HG02970 (cell line): Measurements from ENCODE around the gene ITGB6.
A peak's percentile ranks its signal among the peaks of the same experiment; 100 is the strongest.

Source experiments
- ATAC-seq: cut with Tn5 transposase; IDR thresholded peaks from one replicate; pipeline ENCODE4 v1.9.1; 2021; ENCODE audit warnings: mild to moderate bottlenecking, moderate library complexity, moderate number of reproducible peaks; ENCODE audit not compliant: unreplicated experiment, low FRiP score

Gene ITGB6

GRCh38 chr2:160199683-160200389 lies at the start of gene ITGB6:
Gene ITGB6 (minus strand): TSS chr2:160200272. CDS start chr2:160200063, 209 bp downstream.
- no peak for ATAC-seq

GRCh38 chr2:160247296-160248035 lies 47.4 kb upstream of the ITGB6 start:
- no peak for ATAC-seq

DNA sequence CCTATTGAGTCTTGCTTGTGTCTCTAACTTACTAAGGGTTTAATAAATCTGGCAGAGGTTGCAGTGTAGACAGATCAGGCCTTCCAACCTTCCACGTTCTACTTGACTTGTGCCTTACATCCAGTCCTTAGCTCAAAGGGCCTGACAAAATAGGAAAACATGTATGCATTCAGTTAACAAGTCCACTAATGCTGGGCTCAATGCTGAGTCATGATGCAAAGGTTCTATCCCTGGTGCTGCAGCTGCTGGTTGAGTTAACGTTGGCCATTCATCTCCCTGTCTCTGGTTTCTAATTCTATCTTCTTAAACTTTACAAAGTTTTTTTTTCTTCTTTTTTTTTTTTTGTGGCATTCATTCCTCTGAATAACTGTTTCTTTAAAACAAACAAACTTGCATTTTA lies 46.3 kb upstream of the ITGB6 start:
- ATAC-seq: no peak

DNA sequence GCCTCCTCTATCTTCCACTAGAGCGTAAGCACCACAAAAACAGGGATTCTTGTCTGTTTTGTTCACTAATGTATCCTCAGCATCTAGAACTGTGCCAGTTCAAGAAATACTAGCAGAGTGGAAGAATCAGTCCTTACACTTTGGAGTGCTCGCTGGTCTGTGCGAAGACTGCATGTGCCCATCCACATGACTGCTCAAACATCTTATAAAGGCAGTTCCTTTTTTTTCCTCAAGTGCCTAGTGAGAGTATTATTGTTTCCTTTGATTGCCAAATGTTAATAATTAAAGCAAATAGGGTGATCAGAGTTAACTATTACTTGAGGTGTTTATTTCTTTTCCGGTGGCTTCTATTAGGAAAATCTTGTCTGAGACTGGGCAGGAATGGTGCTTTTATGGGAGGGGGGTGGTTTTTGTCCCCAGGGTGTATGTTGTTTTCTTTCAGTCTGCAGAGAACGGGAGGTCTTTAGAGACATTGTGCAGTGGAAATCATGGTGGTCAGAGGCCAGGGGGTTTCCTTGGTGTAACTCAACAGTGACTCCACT lies 45.6 kb upstream of the ITGB6 start:
- ATAC-seq: no peak

DNA sequence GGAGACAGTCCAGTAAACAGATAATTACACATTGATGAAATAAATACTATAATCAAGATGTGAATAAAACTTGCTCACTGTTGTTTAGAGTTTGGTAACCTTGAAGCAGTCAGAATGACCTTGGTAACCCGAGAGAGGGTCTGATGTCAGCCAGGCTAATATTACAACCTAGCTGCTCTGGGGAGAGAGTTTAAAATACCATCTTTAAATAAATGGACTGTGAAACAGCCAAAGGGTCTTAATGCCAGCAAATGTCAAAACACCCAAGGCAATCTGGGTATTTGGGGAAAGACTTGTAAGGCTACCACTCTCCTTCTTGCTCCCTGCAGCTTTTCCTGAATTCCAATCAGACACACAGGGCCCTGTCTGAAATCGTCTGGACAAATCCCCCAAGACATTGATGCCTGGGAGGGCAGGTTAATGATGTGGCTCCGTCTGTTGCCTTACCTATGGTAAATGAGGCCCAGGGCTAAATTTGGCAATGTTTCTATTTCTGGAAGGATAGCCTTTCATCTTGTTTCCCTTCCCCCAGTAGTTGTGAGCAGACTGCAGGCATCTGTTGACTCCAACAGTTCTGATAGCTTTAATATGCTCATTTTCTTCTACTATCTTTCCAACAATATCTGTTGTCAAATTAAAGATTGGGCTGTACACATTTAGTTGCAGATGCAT lies 43.0 kb upstream of the ITGB6 start:
- ATAC-seq: no peak

DNA sequence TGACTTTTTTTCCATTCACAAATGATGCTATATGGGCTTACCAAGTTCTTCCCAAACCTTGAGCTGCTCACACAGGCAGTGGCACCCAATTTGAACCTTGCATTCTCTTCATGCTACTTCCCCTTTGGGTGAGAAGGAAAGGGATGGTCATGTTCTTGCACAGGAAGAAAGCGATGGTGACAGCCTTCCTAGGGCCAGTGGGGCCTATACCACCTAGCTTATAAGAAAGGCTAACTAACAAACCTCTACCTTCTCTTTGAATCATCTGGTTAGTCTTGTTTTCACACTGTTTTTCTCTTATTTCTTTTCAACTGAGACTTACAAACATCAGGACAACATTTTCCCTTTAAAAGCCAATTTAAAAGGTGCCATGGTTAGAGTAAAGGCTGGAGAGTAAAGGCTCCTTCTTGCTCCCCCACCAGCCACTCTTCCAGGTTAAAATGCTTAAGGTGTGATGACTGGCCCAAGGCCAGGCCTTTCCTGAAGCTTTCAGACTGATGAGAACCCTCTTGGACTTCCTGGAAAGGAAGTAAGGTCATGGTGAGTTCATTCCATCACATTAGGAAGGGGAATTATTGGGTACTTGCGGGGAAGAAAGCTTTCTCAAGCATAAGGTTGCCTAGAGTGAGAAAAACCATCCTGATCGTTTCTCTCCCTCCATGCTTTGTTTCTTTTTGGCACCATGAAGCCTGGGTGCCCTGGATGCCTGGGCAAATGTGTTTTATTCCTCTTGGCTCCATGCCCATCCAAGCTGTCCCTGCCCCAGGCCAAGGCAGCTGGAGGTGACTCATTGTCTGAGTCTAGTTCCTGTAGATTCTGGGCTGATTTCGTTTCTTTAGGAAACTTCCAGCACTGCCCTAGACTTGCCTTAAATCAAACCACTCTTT lies 41.4 kb upstream of the ITGB6 start:
- no peak for ATAC-seq

GRCh38 chr2:160239436-160239835 lies 39.4 kb upstream of the ITGB6 start:
- no peak for ATAC-seq

DNA sequence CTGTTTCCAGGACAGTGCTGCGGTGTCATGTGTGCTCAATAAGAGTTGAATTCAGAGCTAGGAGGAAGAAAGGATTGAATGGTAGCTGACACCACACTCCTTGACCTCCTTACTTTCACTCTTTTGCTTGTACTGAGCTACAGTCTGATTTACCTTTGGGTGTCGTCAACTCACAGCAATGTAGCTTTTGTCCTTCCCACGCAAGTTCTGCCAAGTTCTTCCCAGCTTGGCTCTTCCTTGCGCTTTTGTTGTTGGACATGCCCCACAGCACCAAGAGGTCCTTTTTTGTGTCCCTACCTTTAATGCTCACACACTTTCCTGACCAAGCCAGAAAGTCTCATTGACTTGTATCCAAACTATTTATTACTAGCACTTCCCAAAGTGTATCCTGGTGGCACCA lies 38.3 kb upstream of the ITGB6 start:
- ATAC-seq: no peak

DNA sequence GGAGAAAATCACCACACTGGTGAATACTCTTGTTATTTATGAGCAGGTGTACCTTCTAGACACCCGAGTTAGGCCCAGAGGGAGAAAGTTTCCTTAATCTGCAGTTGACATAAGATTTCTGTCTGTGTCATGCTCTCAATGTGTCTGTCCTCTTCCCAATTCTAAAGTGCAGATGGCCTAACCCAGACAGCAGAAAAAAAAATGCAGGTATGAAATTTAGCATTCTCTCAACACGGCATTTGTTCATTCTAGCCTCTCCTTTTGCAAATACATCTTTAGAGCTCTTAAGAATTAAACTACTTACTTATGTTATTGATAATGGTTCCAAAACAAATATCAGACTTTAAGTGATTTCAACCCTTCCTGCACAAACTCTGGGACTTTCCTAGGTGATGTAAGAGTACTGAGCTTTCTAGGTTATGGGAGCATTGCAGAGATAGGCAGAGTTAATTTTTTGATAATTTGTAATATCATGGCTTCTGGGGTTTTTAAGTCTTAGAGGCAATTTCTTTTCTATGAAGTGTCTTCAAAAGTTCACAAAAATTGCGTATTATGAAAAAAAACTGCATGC lies 32.9 kb upstream of the ITGB6 start:
- no peak for ATAC-seq

- ATAC-seq: no peak
These were observed 29.5 kb upstream of the ITGB6 start for GRCh38 chr2:160229591-160229990.

GRCh38 chr2:160228141-160228917 lies 28.3 kb upstream of the ITGB6 start:
- no peak for ATAC-seq

GRCh38 chr2:160227293-160227915 lies 27.3 kb upstream of the ITGB6 start:
- ATAC-seq: no peak

GRCh38 chr2:160226367-160226766 lies 26.3 kb upstream of the ITGB6 start:
- no peak for ATAC-seq

- no peak for ATAC-seq
These were observed 25.6 kb upstream of the ITGB6 start for GRCh38 chr2:160225722-160226121.

- peak; percentile 2 for ATAC-seq
These were observed 24.4 kb upstream of the ITGB6 start for GRCh38 chr2:160224507-160224906.

GRCh38 chr2:160224060-160224459 lies 24.0 kb upstream of the ITGB6 start:
- ATAC-seq: peak; percentile 94

DNA sequence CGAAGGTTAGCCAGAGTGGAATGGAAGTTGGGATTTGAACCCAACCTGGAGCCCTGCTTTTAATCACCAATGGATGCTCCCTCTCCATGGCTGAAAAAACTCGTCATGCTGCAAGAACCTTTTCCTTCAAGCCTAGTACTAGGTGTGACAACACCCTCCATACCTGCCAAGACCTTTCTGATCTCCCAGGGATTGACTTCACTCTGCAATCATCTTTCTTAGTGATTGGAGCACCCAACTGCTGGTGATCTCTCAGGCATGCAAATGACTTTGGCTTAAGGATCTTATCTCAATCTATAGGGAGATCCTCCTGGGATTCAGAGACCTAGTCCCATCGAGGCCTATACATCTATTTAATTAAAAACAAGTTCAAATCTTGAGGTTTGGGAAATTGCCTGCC lies 23.5 kb upstream of the ITGB6 start:
- ATAC-seq: no peak

- no peak for ATAC-seq
These were observed 22.6 kb upstream of the ITGB6 start for GRCh38 chr2:160222546-160223283.
